GM20431 (cell line): ENCODE data around the gene CLEC16A.

Experiments
- in situ Hi-C: fragments of 300-500 bp; cut with MseI, MboI; formaldehyde crosslinking; loops from one replicate; pipeline ENCODE4 v1.15.0; 2020; ENCODE audit warnings: low sequenced_read_pairs; ENCODE audit not compliant: unreplicated experiment

Gene CLEC16A

GRCh38 chr16:11140466-11140865 is 196.1 kb downstream of the CLEC16A start:
- in situ Hi-C loops = no loop called here

GRCh38 chr16:11140867-11141266 is 196.5 kb downstream of the CLEC16A start:
- in situ Hi-C loops = no loop called here

GRCh38 chr16:11141409-11142260 is 197.3 kb downstream of the CLEC16A start:
- in situ Hi-C loops = no loop called here

- in situ Hi-C loops = no loop called here
Observed at GRCh38 chr16:11142261-11142630, 197.9 kb downstream of the CLEC16A start.

- in situ Hi-C loops = no loop called here
Observed at GRCh38 chr16:11142951-11143350, 198.6 kb downstream of the CLEC16A start.

- in situ Hi-C loops = no loop called here
Observed at GRCh38 chr16:11143372-11144035, 199.1 kb downstream of the CLEC16A start.

GRCh38 chr16:11144122-11144521 is 199.8 kb downstream of the CLEC16A start:
- in situ Hi-C loops = no loop called here

GRCh38 chr16:11145173-11145818 is 200.9 kb downstream of the CLEC16A start:
- in situ Hi-C loops = no loop called here

- in situ Hi-C loops = no loop called here
Observed at GRCh38 chr16:11145819-11146211, 201.5 kb downstream of the CLEC16A start.

GRCh38 chr16:11147033-11147753 is 202.8 kb downstream of the CLEC16A start:
- in situ Hi-C loops = no loop called here

GRCh38 chr16:11147754-11148444 is 203.5 kb downstream of the CLEC16A start:
- in situ Hi-C loops = no loop called here

- in situ Hi-C loops = no loop called here
Observed at GRCh38 chr16:11149011-11149616, 204.8 kb downstream of the CLEC16A start.

- in situ Hi-C loops = no loop called here
Observed at GRCh38 chr16:11150190-11150589, 205.8 kb downstream of the CLEC16A start.

GRCh38 chr16:11151156-11151884 is 207.0 kb downstream of the CLEC16A start:
- in situ Hi-C loops = no loop called here

- in situ Hi-C loops = no loop called here
Observed at GRCh38 chr16:11151885-11152629, 207.7 kb downstream of the CLEC16A start.

GRCh38 chr16:11152677-11153331 is 208.4 kb downstream of the CLEC16A start:
- in situ Hi-C loops = no loop called here

GRCh38 chr16:11155284-11155806 is 211.0 kb downstream of the CLEC16A start:
- in situ Hi-C loops = no loop called here
